T-helper 2 cell treated with Interferon-gamma antibody and Interleukin-4, amounts not matched to agents 5 μg/mL and 100 μg/mL, for 36 hours (primary cell): Measurements from ENCODE around the gene RTKN.
"Not testable (repeated sequence)": the region's sequence is repeated elsewhere in the genome, so short reads cannot be mapped to it uniquely, and the experiment has no call there.

ENCODE experiments used
- DNase-seq: peaks from one replicate; pipeline ENCODE4 v3.0.0; 2021; ENCODE audit warnings: low spot score
- H3K27ac Mint-ChIP-seq: one replicate; pipeline ENCODE4 v1.8.0; 2021; ENCODE audit warnings: mild to moderate bottlenecking, mixed read lengths
- H3K27me3 Mint-ChIP-seq: one replicate; pipeline ENCODE4 v1.8.0; 2021; ENCODE audit warnings: low read depth, mixed read lengths
- H3K36me3 Mint-ChIP-seq: one replicate; pipeline ENCODE4 v1.8.0; 2021; ENCODE audit warnings: low read depth, mixed read lengths
- H3K4me1 Mint-ChIP-seq: one replicate; pipeline ENCODE4 v1.8.0; 2021; ENCODE audit warnings: low read depth, mixed read lengths
- H3K4me3 Mint-ChIP-seq: one replicate; pipeline ENCODE4 v1.8.0; 2022; ENCODE audit warnings: mild to moderate bottlenecking, moderate library complexity, mixed read lengths
- H3K9me3 Mint-ChIP-seq: one replicate; pipeline ENCODE4 v1.8.0; 2021; ENCODE audit warnings: mixed read lengths

The RTKN gene, protein sequence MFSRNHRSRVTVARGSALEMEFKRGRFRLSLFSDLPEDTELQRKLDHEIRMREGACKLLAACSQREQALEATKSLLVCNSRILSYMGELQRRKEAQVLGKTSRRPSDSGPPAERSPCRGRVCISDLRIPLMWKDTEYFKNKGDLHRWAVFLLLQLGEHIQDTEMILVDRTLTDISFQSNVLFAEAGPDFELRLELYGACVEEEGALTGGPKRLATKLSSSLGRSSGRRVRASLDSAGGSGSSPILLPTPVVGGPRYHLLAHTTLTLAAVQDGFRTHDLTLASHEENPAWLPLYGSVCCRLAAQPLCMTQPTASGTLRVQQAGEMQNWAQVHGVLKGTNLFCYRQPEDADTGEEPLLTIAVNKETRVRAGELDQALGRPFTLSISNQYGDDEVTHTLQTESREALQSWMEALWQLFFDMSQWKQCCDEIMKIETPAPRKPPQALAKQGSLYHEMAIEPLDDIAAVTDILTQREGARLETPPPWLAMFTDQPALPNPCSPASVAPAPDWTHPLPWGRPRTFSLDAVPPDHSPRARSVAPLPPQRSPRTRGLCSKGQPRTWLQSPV

DNA sequence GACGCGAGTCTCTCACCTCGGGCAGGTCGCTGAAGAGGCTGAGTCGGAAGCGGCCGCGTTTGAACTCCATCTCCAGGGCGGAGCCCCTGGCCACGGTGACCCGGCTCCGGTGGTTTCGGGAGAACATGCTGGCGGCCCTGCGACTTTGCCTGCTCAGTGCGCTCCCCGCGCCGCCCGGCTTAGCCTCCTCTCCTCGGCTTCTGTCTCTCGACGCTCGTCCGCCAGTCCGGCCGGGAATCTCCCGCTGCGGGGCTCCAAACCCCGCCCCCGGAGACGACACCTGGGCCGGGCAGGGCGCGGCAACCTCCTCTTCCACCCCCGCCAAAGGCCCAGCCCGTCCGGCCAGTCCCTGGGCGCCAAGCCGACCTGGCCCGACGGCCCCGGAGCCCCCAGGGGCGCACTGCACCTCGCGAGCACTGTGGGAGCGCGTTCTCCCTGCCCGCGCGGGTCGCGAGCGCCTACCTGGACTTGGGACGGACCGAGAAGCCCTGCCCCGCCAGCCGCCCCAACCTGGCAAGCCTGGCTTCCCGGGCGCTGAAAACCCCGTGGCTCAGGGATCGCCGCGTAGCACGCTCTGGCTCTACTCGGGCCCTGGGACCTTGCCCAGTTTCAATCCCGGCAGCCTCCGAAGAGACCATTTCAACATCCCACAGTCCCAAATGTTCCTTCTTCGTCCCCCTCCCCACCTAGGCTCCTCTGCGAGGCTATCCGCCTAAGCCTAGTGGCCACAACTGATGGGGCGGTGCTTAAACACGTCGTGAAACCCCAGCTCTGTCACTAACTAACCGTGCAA is at the start of gene RTKN:
TSS of gene RTKN (minus strand) at position 248 of the 793 bp plus-strand sequence. CDS start at position 127, 121 bp downstream.
- peaks cover 2% of the 10 kb centered on the region for H3K4me1 Mint-ChIP-seq
- H3K27ac Mint-ChIP-seq, result no peak within 1 kb of the TSS
- peak within 1 kb of the TSS; percentile 81 for H3K4me3 Mint-ChIP-seq
- no peaks in the 10 kb centered on the region for H3K9me3 Mint-ChIP-seq
- DNase-seq, result no peak
- H3K36me3 Mint-ChIP-seq, result peaks cover 1% of the 10 kb centered on the region
- H3K27me3 Mint-ChIP-seq, result peaks cover 47% of the 10 kb centered on the region

DNA sequence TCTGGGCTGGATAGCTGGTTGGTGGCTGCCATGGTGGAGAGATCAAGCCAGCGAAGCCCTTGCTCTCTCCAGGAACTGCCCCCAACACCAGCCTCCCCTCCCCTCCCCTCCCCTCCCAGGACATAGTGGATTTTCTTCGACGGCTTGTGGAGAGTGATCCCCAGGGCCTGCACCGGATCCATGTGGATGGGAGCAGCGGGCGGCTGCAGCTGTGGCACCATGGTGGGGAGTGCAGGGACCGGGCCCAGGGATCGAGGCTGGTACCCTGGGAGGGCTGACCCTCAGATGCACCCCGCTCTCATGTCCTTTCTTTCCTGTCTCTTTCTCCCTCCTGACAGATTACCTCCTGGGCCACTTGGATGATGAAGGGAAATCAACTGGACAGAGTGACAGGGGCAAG is 48.2 kb upstream of the RTKN start:
- H3K4me3 Mint-ChIP-seq, result no peak overlapping the region
- no peaks in the 10 kb centered on the region for H3K27me3 Mint-ChIP-seq
- peaks cover 6% of the 10 kb centered on the region for H3K4me1 Mint-ChIP-seq
- no peak overlapping the region for H3K27ac Mint-ChIP-seq
- no peak for DNase-seq
- no peaks in the 10 kb centered on the region for H3K9me3 Mint-ChIP-seq
- peaks cover 44% of the 10 kb centered on the region for H3K36me3 Mint-ChIP-seq

DNA sequence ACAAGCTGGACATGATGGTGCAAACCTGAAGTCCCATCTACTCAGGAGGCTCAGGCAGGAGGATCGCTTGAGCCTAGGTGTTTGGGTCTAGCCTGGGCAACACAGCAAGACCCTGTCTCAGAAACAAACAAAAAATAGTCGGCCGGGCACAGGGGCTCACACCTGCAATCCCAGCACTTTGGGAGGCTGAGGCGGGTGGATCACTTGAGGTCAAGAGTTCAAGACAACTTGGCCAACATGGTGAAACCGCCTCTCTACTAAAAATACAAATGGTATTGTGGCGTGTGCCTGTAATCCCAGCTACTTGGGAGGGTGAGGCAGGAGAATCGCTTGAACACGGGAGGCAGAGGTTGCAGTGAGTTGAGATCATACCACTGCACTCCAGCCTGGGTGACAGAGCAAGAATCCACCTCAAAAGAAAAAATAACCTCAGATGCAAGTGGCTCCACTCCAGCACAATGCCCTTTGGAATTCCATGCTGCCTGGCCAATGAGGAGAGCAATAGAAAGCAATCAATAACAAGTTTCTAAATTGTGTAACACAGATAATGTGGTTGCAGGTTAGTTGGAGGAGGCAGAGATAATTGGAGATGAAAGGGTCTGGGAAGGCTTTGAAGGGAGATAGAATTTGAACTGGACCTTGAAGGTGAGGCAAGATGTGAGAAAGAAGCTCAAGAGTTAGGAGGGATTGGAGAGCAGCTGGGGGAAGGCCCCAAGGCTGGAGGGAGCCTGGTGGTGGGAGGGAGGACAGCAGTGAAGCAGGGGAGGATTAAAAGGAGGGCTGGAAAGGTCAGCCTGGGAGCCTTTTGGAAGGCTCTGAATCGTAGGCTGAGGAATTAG is 47.1 kb upstream of the RTKN start:
- Mint-ChIP-seq H3K9me3 (no peaks in the 10 kb centered on the region), H3K4me1 (peaks cover 9% of the 10 kb centered on the region), H3K27ac (no peak overlapping the region), H3K4me3 (no peak overlapping the region), H3K36me3 (peaks cover 42% of the 10 kb centered on the region), H3K27me3 (no peaks in the 10 kb centered on the region)
- no peak for DNase-seq

DNA sequence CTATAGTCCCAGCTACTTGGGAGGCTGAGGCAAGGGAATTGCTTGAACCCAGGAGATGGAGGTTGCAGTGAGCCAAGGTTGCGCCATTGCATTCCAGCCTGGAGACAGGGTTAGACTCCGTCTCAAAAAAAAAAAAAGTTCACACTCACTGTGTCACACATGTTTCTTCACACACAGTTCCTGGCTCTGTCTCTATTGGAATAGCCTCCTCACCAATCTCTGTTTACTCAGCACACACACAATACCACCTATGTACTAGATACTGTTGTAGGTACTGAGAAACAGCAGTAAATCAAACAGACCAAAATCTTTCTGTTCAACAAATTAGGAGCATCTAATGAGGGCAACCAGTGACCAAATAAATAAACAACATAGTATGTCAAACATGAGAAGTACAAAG is 44.4 kb upstream of the RTKN start:
- Mint-ChIP-seq H3K4me1 (peaks cover 19% of the 10 kb centered on the region), H3K4me3 (no peak overlapping the region), H3K27ac (no peak overlapping the region), H3K36me3 (peaks cover 35% of the 10 kb centered on the region), H3K27me3 (no peaks in the 10 kb centered on the region), H3K9me3 (no peaks in the 10 kb centered on the region)
- DNase-seq, result no peak

DNA sequence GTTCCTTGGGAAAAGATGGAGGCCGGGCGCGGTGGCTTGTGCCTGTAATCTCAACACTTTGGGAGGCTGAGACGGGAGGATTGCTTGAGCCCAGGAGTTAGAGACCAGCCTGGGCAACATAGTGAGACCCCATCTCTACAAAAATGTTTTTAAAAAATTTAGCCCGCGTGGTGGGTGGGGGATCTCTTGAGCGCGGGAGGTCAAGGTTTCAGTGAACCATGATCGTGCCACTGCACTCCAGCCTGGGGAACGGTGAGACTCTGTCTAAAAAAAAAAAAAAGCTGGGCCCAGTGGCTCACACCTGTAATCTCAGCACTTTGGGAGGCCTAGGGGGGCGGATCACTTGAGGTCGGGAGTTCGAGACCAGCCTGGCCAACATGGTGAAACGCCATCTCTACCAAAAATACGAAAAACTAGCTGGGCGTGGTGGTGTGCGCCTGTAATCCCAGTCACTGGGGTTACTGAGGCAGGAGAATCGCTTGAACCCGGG is 42.0 kb upstream of the RTKN start:
- H3K27me3 Mint-ChIP-seq, result not testable (repeated sequence)

DNA sequence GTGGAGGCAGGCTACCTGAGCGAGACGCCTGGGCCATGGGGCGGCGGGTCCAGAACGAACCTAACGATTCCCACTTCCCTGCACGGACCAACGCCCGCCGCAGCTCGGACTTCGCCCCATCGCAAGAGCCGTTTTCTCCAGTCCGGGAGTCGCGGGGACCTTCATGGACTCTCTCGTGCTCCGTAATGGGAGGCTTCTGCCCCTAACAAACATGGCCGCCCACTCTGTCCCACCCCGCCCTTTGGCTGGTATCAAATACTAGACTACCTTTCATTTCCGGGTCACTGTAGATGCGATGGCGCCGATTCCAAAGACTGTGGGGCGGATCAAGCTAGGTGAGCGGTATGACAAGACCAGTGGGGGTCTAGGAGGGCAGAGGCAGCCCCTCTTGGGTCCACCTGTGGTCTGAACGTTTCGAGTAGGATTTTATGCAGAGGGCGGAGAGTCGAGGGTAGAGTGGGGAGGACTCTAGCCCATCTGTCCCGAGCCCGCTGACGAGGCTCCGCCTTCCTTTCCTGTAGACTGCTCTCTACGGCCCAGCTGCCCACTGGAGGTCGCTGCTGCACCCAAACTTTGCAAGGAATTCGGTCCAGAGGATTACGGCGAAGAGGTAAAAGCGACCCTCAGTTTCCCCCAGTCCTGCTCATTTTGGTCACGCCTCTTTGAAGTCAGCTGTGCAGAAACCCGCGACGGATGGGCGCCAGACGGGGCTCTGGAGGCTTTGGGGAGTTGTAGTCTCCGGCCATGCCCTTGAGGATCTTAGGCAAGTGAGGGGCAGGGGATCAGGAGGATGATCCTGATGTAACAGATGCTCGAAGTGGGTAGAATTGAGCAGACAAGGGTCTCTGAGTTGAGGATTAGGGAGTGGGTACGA is 41.3 kb upstream of the RTKN start, which contains the start of the genes CCDC142 and TTC31:
TSS of gene CCDC142 (minus strand) at position 198 of the 874 bp plus-strand sequence. CDS start at position 37, 161 bp downstream.
TSS of gene TTC31 (plus strand) at position 281 of the 874 bp plus-strand sequence. CDS start at position 296, 15 bp downstream.
- peaks cover 39% of the 10 kb centered on the region for H3K36me3 Mint-ChIP-seq

More for the DNA sequence above, 42.0 kb upstream of the RTKN start:
- H3K4me1 Mint-ChIP-seq, result peaks cover 25% of the 10 kb centered on the region
- peak overlapping the region; percentile 99 for H3K4me3 Mint-ChIP-seq
- peak overlapping the region; percentile 99 for H3K27ac Mint-ChIP-seq
- H3K36me3 Mint-ChIP-seq, result peaks cover 39% of the 10 kb centered on the region
- H3K9me3 Mint-ChIP-seq, DNase-seq: not testable (repeated sequence)

DNA sequence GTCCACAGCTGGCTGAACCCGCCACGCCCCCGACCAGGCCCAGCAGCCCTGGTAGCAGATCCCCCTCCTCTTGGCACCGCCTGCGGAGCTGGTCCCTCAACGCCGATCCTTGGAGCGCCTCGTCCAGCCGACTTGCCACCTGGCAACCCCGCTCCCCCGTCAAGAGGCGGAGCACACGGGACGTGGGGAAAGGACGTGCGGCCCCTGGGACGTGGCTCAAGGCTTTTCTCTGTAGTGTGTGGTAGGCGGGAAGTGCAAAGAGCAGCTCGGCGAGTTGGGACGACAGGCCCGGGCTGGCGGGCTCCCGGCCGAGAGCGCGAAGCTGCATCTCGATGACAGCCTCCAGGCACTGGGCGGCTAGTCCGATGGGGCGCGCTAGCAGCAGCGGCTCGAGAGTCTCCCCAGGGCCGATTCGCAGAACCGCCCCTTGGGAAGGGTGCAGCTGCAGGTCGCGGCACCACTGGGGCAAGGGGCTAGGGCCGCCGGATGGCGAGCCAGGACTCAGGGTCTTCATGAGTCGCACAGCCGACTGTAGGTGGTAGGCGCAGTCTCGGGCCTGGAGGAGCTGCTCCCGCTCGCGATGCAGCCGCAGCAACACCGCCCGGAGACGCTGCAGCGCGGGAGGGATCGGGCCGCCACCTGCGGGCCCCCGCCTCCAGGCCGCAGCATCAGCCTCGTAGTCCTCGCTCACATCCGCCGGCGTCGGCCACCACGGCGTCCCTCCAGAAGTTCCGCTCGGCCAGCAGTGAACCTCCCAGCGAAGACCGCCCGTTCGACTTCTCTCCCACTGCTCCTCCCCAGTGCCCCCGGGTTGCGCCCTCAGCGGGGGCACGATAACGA is 40.4 kb upstream of the RTKN start:
- Mint-ChIP-seq H3K27me3 (no peaks in the 10 kb centered on the region), H3K4me1 (peaks cover 25% of the 10 kb centered on the region)
- peak; percentile 70 for DNase-seq

More for the DNA sequence above, 41.3 kb upstream of the RTKN start, which contains the start of the genes CCDC142 and TTC31:
- Mint-ChIP-seq H3K4me3 (peak within 1 kb of the TSS; percentile 99), H3K9me3 (no peaks in the 10 kb centered on the region), H3K4me1 (peaks cover 25% of the 10 kb centered on the region), H3K27ac (peak within 1 kb of the TSS; percentile 99), H3K27me3 (no peaks in the 10 kb centered on the region)
- peak; percentile 91 for DNase-seq

DNA sequence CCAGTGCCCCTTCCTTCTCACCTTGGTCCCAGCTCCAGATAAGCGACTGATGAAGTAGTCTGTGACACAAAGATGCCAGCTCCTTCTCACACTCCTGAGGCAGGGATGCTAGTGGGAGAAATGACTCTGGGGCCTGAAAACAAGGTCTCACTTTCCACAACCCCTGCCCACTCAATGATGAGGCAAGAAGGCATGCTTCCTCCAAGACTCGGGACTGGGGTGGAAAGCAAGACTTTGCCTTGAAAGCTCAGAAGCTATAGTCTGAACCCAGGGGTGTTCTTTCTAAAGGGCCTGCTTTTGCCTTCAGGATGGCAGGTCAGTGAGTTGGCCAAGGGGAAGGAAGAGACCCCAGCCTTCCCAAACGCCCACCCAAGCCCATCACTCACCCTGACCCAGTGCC is 39.7 kb upstream of the RTKN start:
- DNase-seq, result no peak
- peaks cover 22% of the 10 kb centered on the region for H3K4me1 Mint-ChIP-seq
- H3K27ac Mint-ChIP-seq, result peak overlapping the region; percentile 57
- no peaks in the 10 kb centered on the region for H3K9me3 Mint-ChIP-seq
- peaks cover 40% of the 10 kb centered on the region for H3K36me3 Mint-ChIP-seq
- H3K27me3 Mint-ChIP-seq, result no peaks in the 10 kb centered on the region
- H3K4me3 Mint-ChIP-seq, result peak overlapping the region; percentile 99

More for the DNA sequence above, 40.4 kb upstream of the RTKN start:
- H3K27ac Mint-ChIP-seq, result peak overlapping the region; percentile 99
- no peaks in the 10 kb centered on the region for H3K9me3 Mint-ChIP-seq
- H3K36me3 Mint-ChIP-seq, result peaks cover 44% of the 10 kb centered on the region
- H3K4me3 Mint-ChIP-seq, result peak overlapping the region; percentile 99

DNA sequence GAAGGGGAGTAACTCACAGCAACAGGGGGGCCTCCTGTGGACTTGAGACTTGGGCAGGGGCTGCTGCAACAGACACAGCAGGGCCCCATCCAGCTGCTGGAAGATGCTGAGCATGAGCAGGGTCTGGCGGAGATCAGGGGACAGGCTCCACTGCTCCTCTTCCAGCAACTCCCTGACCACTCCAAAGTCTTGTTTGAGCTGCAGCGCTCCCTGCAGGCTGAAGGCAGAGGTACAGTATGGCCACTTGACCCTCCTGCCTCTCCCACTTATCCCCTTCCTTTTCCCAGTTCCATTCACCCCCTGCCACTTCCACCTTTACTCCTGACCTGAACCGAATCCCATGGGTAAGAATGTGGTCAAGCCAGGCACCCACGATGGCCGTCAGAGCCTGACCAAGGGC is 33.2 kb upstream of the RTKN start:
- DNase-seq, result no peak
- H3K27ac Mint-ChIP-seq, result no peak overlapping the region
- H3K4me3 Mint-ChIP-seq, result no peak overlapping the region
- no peaks in the 10 kb centered on the region for H3K27me3 Mint-ChIP-seq
- H3K36me3 Mint-ChIP-seq, result peaks cover 41% of the 10 kb centered on the region
- no peaks in the 10 kb centered on the region for H3K9me3 Mint-ChIP-seq
- peaks cover 18% of the 10 kb centered on the region for H3K4me1 Mint-ChIP-seq

DNA sequence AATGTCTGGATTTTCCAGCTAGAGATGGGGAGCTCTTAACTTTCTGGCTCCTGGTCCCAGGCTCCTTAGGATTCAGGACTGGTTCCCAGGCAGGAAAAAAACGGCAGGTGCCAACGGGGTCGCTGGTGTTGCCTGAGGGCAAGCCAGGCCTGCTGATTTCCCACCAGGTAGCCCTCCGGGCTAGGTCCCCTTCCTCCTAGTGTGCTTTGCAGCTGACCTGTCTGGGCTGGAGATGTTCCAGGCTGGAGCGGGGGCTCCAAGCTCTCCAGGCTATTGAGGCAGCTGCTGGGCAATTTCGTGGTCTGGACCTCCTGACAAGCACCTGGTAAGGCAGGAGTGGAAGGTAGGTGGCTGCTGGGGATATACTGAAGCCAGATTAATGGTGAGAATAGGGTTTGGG is 32.7 kb upstream of the RTKN start:
- Mint-ChIP-seq H3K9me3 (no peaks in the 10 kb centered on the region), H3K27me3 (no peaks in the 10 kb centered on the region), H3K36me3 (peaks cover 41% of the 10 kb centered on the region), H3K4me1 (peaks cover 18% of the 10 kb centered on the region), H3K4me3 (peak overlapping the region; percentile 15), H3K27ac (no peak overlapping the region)
- no peak for DNase-seq

DNA sequence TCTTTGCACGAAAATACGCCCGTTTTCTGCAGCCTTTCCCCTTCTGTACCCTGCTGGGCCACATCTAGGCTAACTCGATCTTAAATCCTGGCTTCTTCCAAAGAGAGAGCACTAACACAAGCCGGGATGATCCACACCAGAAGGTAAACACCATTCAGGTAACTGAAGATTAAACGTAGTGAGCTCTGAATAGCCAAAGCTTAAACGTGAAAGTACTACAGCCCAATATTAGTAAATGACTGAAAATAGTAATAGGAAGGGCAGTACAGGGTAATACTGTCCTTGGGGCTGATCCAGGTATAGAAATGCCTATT is 31.2 kb upstream of the RTKN start:
- H3K4me3 Mint-ChIP-seq, result peak overlapping the region; percentile 97
- peak overlapping the region; percentile 98 for H3K27ac Mint-ChIP-seq
- no peaks in the 10 kb centered on the region for H3K9me3 Mint-ChIP-seq

More for the DNA sequence above, 31.2 kb upstream of the RTKN start:
- H3K36me3 Mint-ChIP-seq, result peaks cover 37% of the 10 kb centered on the region
- H3K27me3 Mint-ChIP-seq, result no peaks in the 10 kb centered on the region
- H3K4me1 Mint-ChIP-seq, result peaks cover 15% of the 10 kb centered on the region
- no peak for DNase-seq
